C4-2B (cell line): ENCODE data around the gene EIF5A.

Source experiments
- H3K27ac ChIP-seq: fragments of 450-650 bp; 2 replicates; pipeline ENCODE4 v1.5.1; 2017
- ZFX ChIP-seq: fragments of 450-650 bp; IDR thresholded peaks from 2 replicates; pipeline ENCODE4 v1.6.1; 2017
- TF ChIP-seq, protein P1 (sequence below): fragments of 450-650 bp; conservative IDR thresholded peaks from 2 replicates; pipeline ENCODE4 v1.5.1; 2017; ENCODE audit warnings: mild to moderate bottlenecking

EIF5A gene

GRCh38 chr17:7356072-7356549 is 48.7 kb downstream of the EIF5A start:
- TF ChIP-seq, protein P1, sequence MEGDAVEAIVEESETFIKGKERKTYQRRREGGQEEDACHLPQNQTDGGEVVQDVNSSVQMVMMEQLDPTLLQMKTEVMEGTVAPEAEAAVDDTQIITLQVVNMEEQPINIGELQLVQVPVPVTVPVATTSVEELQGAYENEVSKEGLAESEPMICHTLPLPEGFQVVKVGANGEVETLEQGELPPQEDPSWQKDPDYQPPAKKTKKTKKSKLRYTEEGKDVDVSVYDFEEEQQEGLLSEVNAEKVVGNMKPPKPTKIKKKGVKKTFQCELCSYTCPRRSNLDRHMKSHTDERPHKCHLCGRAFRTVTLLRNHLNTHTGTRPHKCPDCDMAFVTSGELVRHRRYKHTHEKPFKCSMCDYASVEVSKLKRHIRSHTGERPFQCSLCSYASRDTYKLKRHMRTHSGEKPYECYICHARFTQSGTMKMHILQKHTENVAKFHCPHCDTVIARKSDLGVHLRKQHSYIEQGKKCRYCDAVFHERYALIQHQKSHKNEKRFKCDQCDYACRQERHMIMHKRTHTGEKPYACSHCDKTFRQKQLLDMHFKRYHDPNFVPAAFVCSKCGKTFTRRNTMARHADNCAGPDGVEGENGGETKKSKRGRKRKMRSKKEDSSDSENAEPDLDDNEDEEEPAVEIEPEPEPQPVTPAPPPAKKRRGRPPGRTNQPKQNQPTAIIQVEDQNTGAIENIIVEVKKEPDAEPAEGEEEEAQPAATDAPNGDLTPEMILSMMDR, result peak; percentile 79
- TF ChIP-seq ZFX, result no peak
- no peak overlapping the region for H3K27ac ChIP-seq

DNA sequence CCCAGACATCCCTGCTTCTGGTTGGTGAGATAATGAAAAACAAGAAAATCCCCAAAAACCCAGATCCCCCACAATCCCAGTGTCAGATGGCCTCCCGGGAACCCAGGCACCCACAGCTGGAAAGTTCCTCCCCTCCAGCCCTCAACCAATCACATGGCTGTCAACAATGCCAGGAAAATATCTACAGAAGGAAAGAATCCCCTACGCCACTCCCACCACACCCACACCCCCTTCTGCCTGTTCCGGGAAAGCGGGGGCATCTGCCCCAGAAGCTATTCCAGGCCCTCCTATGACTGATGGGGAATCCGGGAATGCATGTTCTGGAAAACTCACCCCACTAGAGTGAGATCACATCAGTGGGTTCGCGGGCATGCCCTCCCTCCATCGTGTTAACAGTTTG is 49.3 kb downstream of the EIF5A start:
- no peak overlapping the region for H3K27ac ChIP-seq
- no peak for TF ChIP-seq ZFX
- TF ChIP-seq, protein P1, result no peak

- no peak for TF ChIP-seq ZFX
- TF ChIP-seq, protein P1, result no peak
- H3K27ac ChIP-seq, result no peak overlapping the region
Measured at GRCh38 chr17:7357381-7357780, 50.0 kb downstream of the EIF5A start.

GRCh38 chr17:7361906-7362305 is 54.5 kb downstream of the EIF5A start:
- TF ChIP-seq, protein P1, result no peak
- no peak for TF ChIP-seq ZFX
- H3K27ac ChIP-seq, result no peak overlapping the region
